ENCODE data around the gene CNTN5. TPM values are rescaled to one million over a fixed set of nuclear protein-coding genes. Genes with fewer than 3 reads are reported as not detected.

The CNTN5 gene
- total RNA-seq, 1 experiment from 2014 or later, result not detected

GRCh38 chr11:99585606-99586005 lies 564.9 kb downstream of the CNTN5 start:
- Histone ChIP-seq H3K9me3 (ENCODE audit: low read length) (peaks cover 49% of the 10 kb centered on the region), H3K27ac (ENCODE audit: low read length) (no peak overlapping the region), H2AFZ (ENCODE audit: low read length) (no peak overlapping the region), H4K20me1 (ENCODE audit: insufficient read depth, low read depth, low read length) (no peaks in the 10 kb centered on the region), H3K4me3 (ENCODE audit: low read length) (no peak overlapping the region), H3K4me1 (ENCODE audit: low read length) (no peaks in the 10 kb centered on the region), H3K79me2 (ENCODE audit: low read length) (no peaks in the 10 kb centered on the region), H3K36me3 (ENCODE audit: insufficient read depth, low read length) (no peaks in the 10 kb centered on the region), H3K9ac (ENCODE audit: low read length) (no peak overlapping the region), H3K9me2 (replicated peaks; ENCODE audit: insufficient read depth, low read length) (no peaks in the 10 kb centered on the region; the same call in 1 of the 2 replicates), H3K4me2 (ENCODE audit: low read depth, low read length, poor library complexity, severe bottlenecking) (no peak overlapping the region), H3K27me3 (ENCODE audit: low read length) (no peaks in the 10 kb centered on the region)
- no peak for DNase-seq

GRCh38 chr11:99589771-99590170 lies 569.0 kb downstream of the CNTN5 start:
- H3K9me3 ChIP-seq (ENCODE audit: low read length), result peaks cover 68% of the 10 kb centered on the region
- no peaks in the 10 kb centered on the region for H3K4me1 ChIP-seq (ENCODE audit: low read length)
- no peak overlapping the region for H3K4me3 ChIP-seq (ENCODE audit: low read length)
- no peak for DNase-seq
- no peak overlapping the region for H3K9ac ChIP-seq (ENCODE audit: low read length)
- H3K4me2 ChIP-seq (ENCODE audit: low read depth, low read length, poor library complexity, severe bottlenecking), result no peak overlapping the region
- no peaks in the 10 kb centered on the region for H3K27me3 ChIP-seq (ENCODE audit: low read length)
- no peaks in the 10 kb centered on the region; the same call in 1 of the 2 replicates for H3K9me2 ChIP-seq (replicated peaks; ENCODE audit: insufficient read depth, low read length)
- H3K36me3 ChIP-seq (ENCODE audit: insufficient read depth, low read length), result no peaks in the 10 kb centered on the region
- H2AFZ ChIP-seq (ENCODE audit: low read length), result no peak overlapping the region
- H3K27ac ChIP-seq (ENCODE audit: low read length), result no peak overlapping the region
- no peaks in the 10 kb centered on the region for H4K20me1 ChIP-seq (ENCODE audit: insufficient read depth, low read depth, low read length)
- no peaks in the 10 kb centered on the region for H3K79me2 ChIP-seq (ENCODE audit: low read length)

- Histone ChIP-seq H3K4me1 (ENCODE audit: low read length) (no peaks in the 10 kb centered on the region), H4K20me1 (ENCODE audit: insufficient read depth, low read depth, low read length) (no peaks in the 10 kb centered on the region), H2AFZ (ENCODE audit: low read length) (no peak overlapping the region), H3K4me3 (ENCODE audit: low read length) (no peak overlapping the region), H3K27ac (ENCODE audit: low read length) (no peak overlapping the region), H3K27me3 (ENCODE audit: low read length) (no peaks in the 10 kb centered on the region), H3K9me3 (ENCODE audit: low read length) (peaks cover 66% of the 10 kb centered on the region), H3K79me2 (ENCODE audit: low read length) (no peaks in the 10 kb centered on the region), H3K4me2 (ENCODE audit: low read depth, low read length, poor library complexity, severe bottlenecking) (no peak overlapping the region), H3K9ac (ENCODE audit: low read length) (no peak overlapping the region), H3K9me2 (replicated peaks; ENCODE audit: insufficient read depth, low read length) (no peaks in the 10 kb centered on the region), H3K36me3 (ENCODE audit: insufficient read depth, low read length) (no peaks in the 10 kb centered on the region)
- DNase-seq, result no peak
Measured at GRCh38 chr11:99592266-99592665, 571.5 kb downstream of the CNTN5 start.

- Histone ChIP-seq H3K9me3 (ENCODE audit: low read length) (peaks cover 71% of the 10 kb centered on the region), H3K9me2 (replicated peaks; ENCODE audit: insufficient read depth, low read length) (no peaks in the 10 kb centered on the region), H3K27ac (ENCODE audit: low read length) (no peak overlapping the region), H3K4me1 (ENCODE audit: low read length) (no peaks in the 10 kb centered on the region), H2AFZ (ENCODE audit: low read length) (no peak overlapping the region), H3K4me3 (ENCODE audit: low read length) (no peak overlapping the region), H3K4me2 (ENCODE audit: low read depth, low read length, poor library complexity, severe bottlenecking) (no peak overlapping the region), H4K20me1 (ENCODE audit: insufficient read depth, low read depth, low read length) (no peaks in the 10 kb centered on the region), H3K79me2 (ENCODE audit: low read length) (no peaks in the 10 kb centered on the region), H3K36me3 (ENCODE audit: insufficient read depth, low read length) (no peaks in the 10 kb centered on the region), H3K9ac (ENCODE audit: low read length) (no peak overlapping the region), H3K27me3 (ENCODE audit: low read length) (no peaks in the 10 kb centered on the region)
- DNase-seq, result no peak
Measured at GRCh38 chr11:99593197-99593596, 572.4 kb downstream of the CNTN5 start.

- no peak for DNase-seq
- no peak overlapping the region for H3K27ac ChIP-seq (ENCODE audit: low read length)
- no peaks in the 10 kb centered on the region for H3K79me2 ChIP-seq (ENCODE audit: low read length)
- no peak overlapping the region for H3K4me3 ChIP-seq (ENCODE audit: low read length)
- no peaks in the 10 kb centered on the region for H3K9me2 ChIP-seq (replicated peaks; ENCODE audit: insufficient read depth, low read length)
- no peak overlapping the region for H3K9ac ChIP-seq (ENCODE audit: low read length)
- no peaks in the 10 kb centered on the region for H3K27me3 ChIP-seq (ENCODE audit: low read length)
- no peaks in the 10 kb centered on the region for H3K4me1 ChIP-seq (ENCODE audit: low read length)
- no peak overlapping the region for H2AFZ ChIP-seq (ENCODE audit: low read length)
- peaks cover 46% of the 10 kb centered on the region for H3K9me3 ChIP-seq (ENCODE audit: low read length)
- H3K4me2 ChIP-seq (ENCODE audit: low read depth, low read length, poor library complexity, severe bottlenecking), result no peak overlapping the region
- H4K20me1 ChIP-seq (ENCODE audit: insufficient read depth, low read depth, low read length), result no peaks in the 10 kb centered on the region
- H3K36me3 ChIP-seq (ENCODE audit: insufficient read depth, low read length), result no peaks in the 10 kb centered on the region
Measured at GRCh38 chr11:99601179-99601578, 580.4 kb downstream of the CNTN5 start.

- H3K27ac ChIP-seq (ENCODE audit: low read length), result no peak overlapping the region
- H2AFZ ChIP-seq (ENCODE audit: low read length), result no peak overlapping the region
- H4K20me1 ChIP-seq (ENCODE audit: insufficient read depth, low read depth, low read length), result no peaks in the 10 kb centered on the region
- H3K4me3 ChIP-seq (ENCODE audit: low read length), result no peak overlapping the region
- peaks cover 73% of the 10 kb centered on the region for H3K9me3 ChIP-seq (ENCODE audit: low read length)
- H3K4me1 ChIP-seq (ENCODE audit: low read length), result no peaks in the 10 kb centered on the region
- no peaks in the 10 kb centered on the region for H3K9me2 ChIP-seq (replicated peaks; ENCODE audit: insufficient read depth, low read length)
- no peaks in the 10 kb centered on the region for H3K27me3 ChIP-seq (ENCODE audit: low read length)
- H3K4me2 ChIP-seq (ENCODE audit: low read depth, low read length, poor library complexity, severe bottlenecking), result no peak overlapping the region
- no peak overlapping the region for H3K9ac ChIP-seq (ENCODE audit: low read length)
- no peak for DNase-seq
- no peaks in the 10 kb centered on the region for H3K79me2 ChIP-seq (ENCODE audit: low read length)
- H3K36me3 ChIP-seq (ENCODE audit: insufficient read depth, low read length), result no peaks in the 10 kb centered on the region
Measured at GRCh38 chr11:99614352-99614751, 593.6 kb downstream of the CNTN5 start.

GRCh38 chr11:99630629-99631028 lies 609.9 kb downstream of the CNTN5 start:
- DNase-seq, result no peak
- Histone ChIP-seq H3K4me2 (ENCODE audit: low read depth, low read length, poor library complexity, severe bottlenecking) (no peak overlapping the region), H4K20me1 (ENCODE audit: insufficient read depth, low read depth, low read length) (no peaks in the 10 kb centered on the region), H3K27me3 (ENCODE audit: low read length) (no peaks in the 10 kb centered on the region), H3K36me3 (ENCODE audit: insufficient read depth, low read length) (no peaks in the 10 kb centered on the region), H3K4me1 (ENCODE audit: low read length) (no peaks in the 10 kb centered on the region), H3K9ac (ENCODE audit: low read length) (no peak overlapping the region), H3K9me2 (replicated peaks; ENCODE audit: insufficient read depth, low read length) (0 out of 2 replicates have a peak, but pooled peaks cover 3% of the 10 kb centered on the region), H2AFZ (ENCODE audit: low read length) (no peak overlapping the region), H3K27ac (ENCODE audit: low read length) (no peak overlapping the region), H3K4me3 (ENCODE audit: low read length) (no peak overlapping the region), H3K9me3 (ENCODE audit: low read length) (peaks cover 57% of the 10 kb centered on the region), H3K79me2 (ENCODE audit: low read length) (no peaks in the 10 kb centered on the region)

GRCh38 chr11:99631618-99632017 lies 610.9 kb downstream of the CNTN5 start:
- H3K4me2 ChIP-seq (ENCODE audit: low read depth, low read length, poor library complexity, severe bottlenecking), result no peak overlapping the region
- H3K79me2 ChIP-seq (ENCODE audit: low read length), result no peaks in the 10 kb centered on the region
- H3K36me3 ChIP-seq (ENCODE audit: insufficient read depth, low read length), result no peaks in the 10 kb centered on the region
- peaks cover 56% of the 10 kb centered on the region for H3K9me3 ChIP-seq (ENCODE audit: low read length)
- no peak overlapping the region for H3K4me3 ChIP-seq (ENCODE audit: low read length)
- no peaks in the 10 kb centered on the region for H3K27me3 ChIP-seq (ENCODE audit: low read length)
- H4K20me1 ChIP-seq (ENCODE audit: insufficient read depth, low read depth, low read length), result no peaks in the 10 kb centered on the region
- no peaks in the 10 kb centered on the region for H3K4me1 ChIP-seq (ENCODE audit: low read length)
- DNase-seq, result no peak
- no peak overlapping the region for H3K27ac ChIP-seq (ENCODE audit: low read length)
- no peak overlapping the region for H3K9ac ChIP-seq (ENCODE audit: low read length)
- no peak overlapping the region for H2AFZ ChIP-seq (ENCODE audit: low read length)
- 0 out of 2 replicates have a peak, but pooled peaks cover 2% of the 10 kb centered on the region for H3K9me2 ChIP-seq (replicated peaks; ENCODE audit: insufficient read depth, low read length)

GRCh38 chr11:99632969-99633368 lies 612.2 kb downstream of the CNTN5 start:
- H3K27me3 ChIP-seq (ENCODE audit: low read length), result no peaks in the 10 kb centered on the region
- H3K36me3 ChIP-seq (ENCODE audit: insufficient read depth, low read length), result no peaks in the 10 kb centered on the region
- H3K27ac ChIP-seq (ENCODE audit: low read length), result no peak overlapping the region
- H3K9me2 ChIP-seq (replicated peaks; ENCODE audit: insufficient read depth, low read length), result no peaks in the 10 kb centered on the region
- no peak for DNase-seq
- H2AFZ ChIP-seq (ENCODE audit: low read length), result no peak overlapping the region
- H3K9me3 ChIP-seq (ENCODE audit: low read length), result peaks cover 50% of the 10 kb centered on the region
- no peaks in the 10 kb centered on the region for H3K79me2 ChIP-seq (ENCODE audit: low read length)
- no peaks in the 10 kb centered on the region for H3K4me1 ChIP-seq (ENCODE audit: low read length)
- H3K9ac ChIP-seq (ENCODE audit: low read length), result no peak overlapping the region
- no peaks in the 10 kb centered on the region for H4K20me1 ChIP-seq (ENCODE audit: insufficient read depth, low read depth, low read length)
- no peak overlapping the region for H3K4me3 ChIP-seq (ENCODE audit: low read length)
- no peak overlapping the region for H3K4me2 ChIP-seq (ENCODE audit: low read depth, low read length, poor library complexity, severe bottlenecking)
